ENCODE measurements around the gene DMRTA2. TPM values are rescaled to one million over a fixed set of nuclear protein-coding genes. Genes with fewer than 3 reads are reported as not detected.

The DMRTA2 gene
- total and polyA plus RNA-seq, 2 of the 4 experiments (the other 2 are of a cell fraction), result 0.02 TPM; not detected in 1

DNA sequence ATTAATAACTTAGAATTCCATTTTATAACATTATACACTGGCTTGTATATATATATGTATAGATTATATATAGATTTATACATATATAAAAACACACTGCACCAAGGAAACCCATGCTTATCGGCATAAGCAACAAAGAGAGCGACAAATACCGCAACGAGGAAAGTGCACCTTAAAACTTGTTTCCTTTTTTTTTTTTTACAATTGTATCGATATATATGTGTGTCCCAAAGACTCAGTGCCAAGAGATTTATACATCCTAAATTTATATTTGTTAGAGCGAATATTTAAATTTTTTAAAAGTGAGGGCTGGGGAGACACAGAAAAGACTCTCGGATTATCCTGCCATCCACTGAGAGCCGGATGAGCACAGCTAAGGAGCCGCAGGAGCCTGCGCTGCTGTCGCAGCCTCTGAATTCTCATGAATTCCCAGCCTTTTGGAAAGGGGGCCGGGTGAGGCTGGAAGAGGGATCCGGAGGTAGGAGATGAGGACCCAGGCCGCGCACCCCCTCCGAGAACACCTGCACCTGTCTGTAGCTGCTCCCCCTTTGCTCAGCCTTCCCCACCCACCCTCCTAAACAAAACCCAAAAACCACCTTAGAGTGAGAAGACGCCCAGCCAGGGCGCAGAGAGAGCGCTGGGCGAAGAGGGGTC, 5.2 kb downstream of the DMRTA2 start:
- H2BK120ac ChIP-seq (ENCODE audit: low read depth, low read length), result no peak overlapping the region
- BruUV-seq (replicated peaks), result no TSS peak
- peaks cover 3% of the 10 kb centered on the region; the same call in 1 of the 2 replicates for H3K9me3 ChIP-seq (ENCODE audit: control insufficient read depth, insufficient read depth, low read length)
- no peak overlapping the region for H3K9ac ChIP-seq (ENCODE audit: low read depth, low read length)
- no peaks in the 10 kb centered on the region for H4K20me1 ChIP-seq (ENCODE audit: insufficient read depth, low read length)
- dilution Hi-C loops (cut with HindIII; ENCODE audit: low sequenced_read_pairs, unreplicated experiment), result no loop called here
- no peak overlapping the region for H2AK9ac ChIP-seq (replicated peaks; ENCODE audit: low read depth, low read length, poor library complexity)
- DNase-seq, result no peak
- no peak overlapping the region for H3K14ac ChIP-seq (replicated peaks; ENCODE audit: low read depth, low read length)
- WGBS, 2 experiments (ENCODE audit: extremely low coverage in 2 of 2, insufficient read length in 1 of 2), result 10% methylated on average over 4 of the region's 20 CpGs; no CpG with 5 or more reads in 1 of the 2 experiments
- POLR2A ChIA-PET (ENCODE audit: unreplicated experiment), result interaction anchor here (0.6 kb wide), 1 partner anchor 109 kb away, joined by 5 read pairs; no protein-coding TSS in a partner anchor
- no peak overlapping the region for H2AK5ac ChIP-seq (ENCODE audit: low read depth, low read length)
- ATAC-seq (ENCODE audit: low read depth), result no peak
- H2BK5ac ChIP-seq (ENCODE audit: low read depth, low read length, poor library complexity, severe bottlenecking), result no peak overlapping the region
- in situ Hi-C loops (cut with MboI; ENCODE audit: low sequenced_read_pairs), result no loop called here
- H3K56ac ChIP-seq (ENCODE audit: extremely low read depth, insufficient read depth, low read length), result no peak overlapping the region
- CTCF ChIA-PET, result no interaction called here
- no peaks in the 10 kb centered on the region for H3K36me3 ChIP-seq (ENCODE audit: control insufficient read depth, insufficient read depth, low read length)
- no peak overlapping the region for H2BK15ac ChIP-seq (ENCODE audit: low read depth, low read length)
- intact Hi-C loops (cut with micrococcal nuclease), result no loop called here
- no peak overlapping the region for H3K18ac ChIP-seq (ENCODE audit: low read depth, low read length)
- H3K4me2 ChIP-seq (ENCODE audit: low read depth, low read length), result no peak overlapping the region
- no peak overlapping the region for H3K23ac ChIP-seq (ENCODE audit: low read depth, low read length)
- H2AFZ ChIP-seq (replicated peaks; ENCODE audit: low read length, poor library complexity), result no peak overlapping the region
- no peaks in the 10 kb centered on the region for H3K79me1 ChIP-seq (ENCODE audit: low read depth in 1 of 2, low read length in 2 of 2)
- H4K8ac ChIP-seq (ENCODE audit: low read depth in 2 of 2, low read length in 2 of 2), result no peak overlapping the region
- H3K4me1 ChIP-seq (ENCODE audit: control insufficient read depth, insufficient read depth, low read length), result peaks cover 2% of the 10 kb centered on the region; the same call in 1 of the 2 replicates
- no peaks in the 10 kb centered on the region for H3K9me1 ChIP-seq (ENCODE audit: insufficient read depth, low read length)
- TF ChIP-seq, protein P1, sequence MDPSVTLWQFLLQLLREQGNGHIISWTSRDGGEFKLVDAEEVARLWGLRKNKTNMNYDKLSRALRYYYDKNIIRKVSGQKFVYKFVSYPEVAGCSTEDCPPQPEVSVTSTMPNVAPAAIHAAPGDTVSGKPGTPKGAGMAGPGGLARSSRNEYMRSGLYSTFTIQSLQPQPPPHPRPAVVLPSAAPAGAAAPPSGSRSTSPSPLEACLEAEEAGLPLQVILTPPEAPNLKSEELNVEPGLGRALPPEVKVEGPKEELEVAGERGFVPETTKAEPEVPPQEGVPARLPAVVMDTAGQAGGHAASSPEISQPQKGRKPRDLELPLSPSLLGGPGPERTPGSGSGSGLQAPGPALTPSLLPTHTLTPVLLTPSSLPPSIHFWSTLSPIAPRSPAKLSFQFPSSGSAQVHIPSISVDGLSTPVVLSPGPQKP (IDR thresholded peaks at IDR 0.05; ENCODE audit: borderline replicate concordance, low read depth, low read length), result no peak
- TF ChIP-seq MAFK (IDR thresholded peaks at IDR 0.05; ENCODE audit: low read depth, low read length) (no peak), POLR2A (IDR thresholded peaks at IDR 0.05; ENCODE audit: low read depth, low read length) (no peak), RCOR1 (IDR thresholded peaks at IDR 0.05; ENCODE audit: insufficient replicate concordance, low read length) (no peak), CHD1 (IDR thresholded peaks at IDR 0.05; ENCODE audit: low read depth, low read length) (no peak), BHLHE40 (IDR thresholded peaks at IDR 0.05; ENCODE audit: low read depth, low read length) (no peak), RAD21 (IDR thresholded peaks at IDR 0.05; ENCODE audit: low read length) (no peak), CEBPB (IDR thresholded peaks at IDR 0.05; ENCODE audit: low read depth, low read length) (no peak), RFX5 (IDR thresholded peaks at IDR 0.05; ENCODE audit: low read depth, low read length) (no peak), SMC3 (IDR thresholded peaks at IDR 0.05; ENCODE audit: low read depth, low read length) (no peak), NFE2L2 (IDR thresholded peaks at IDR 0.05; ENCODE audit: low read depth, low read length) (no peak), MAZ (IDR thresholded peaks at IDR 0.05; ENCODE audit: borderline replicate concordance, low read depth, low read length) (no peak)
- TF ChIP-seq, protein P2, sequence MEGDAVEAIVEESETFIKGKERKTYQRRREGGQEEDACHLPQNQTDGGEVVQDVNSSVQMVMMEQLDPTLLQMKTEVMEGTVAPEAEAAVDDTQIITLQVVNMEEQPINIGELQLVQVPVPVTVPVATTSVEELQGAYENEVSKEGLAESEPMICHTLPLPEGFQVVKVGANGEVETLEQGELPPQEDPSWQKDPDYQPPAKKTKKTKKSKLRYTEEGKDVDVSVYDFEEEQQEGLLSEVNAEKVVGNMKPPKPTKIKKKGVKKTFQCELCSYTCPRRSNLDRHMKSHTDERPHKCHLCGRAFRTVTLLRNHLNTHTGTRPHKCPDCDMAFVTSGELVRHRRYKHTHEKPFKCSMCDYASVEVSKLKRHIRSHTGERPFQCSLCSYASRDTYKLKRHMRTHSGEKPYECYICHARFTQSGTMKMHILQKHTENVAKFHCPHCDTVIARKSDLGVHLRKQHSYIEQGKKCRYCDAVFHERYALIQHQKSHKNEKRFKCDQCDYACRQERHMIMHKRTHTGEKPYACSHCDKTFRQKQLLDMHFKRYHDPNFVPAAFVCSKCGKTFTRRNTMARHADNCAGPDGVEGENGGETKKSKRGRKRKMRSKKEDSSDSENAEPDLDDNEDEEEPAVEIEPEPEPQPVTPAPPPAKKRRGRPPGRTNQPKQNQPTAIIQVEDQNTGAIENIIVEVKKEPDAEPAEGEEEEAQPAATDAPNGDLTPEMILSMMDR (conservative IDR thresholded peaks at IDR 0.05; ENCODE audit: low read depth, low read length), result no peak
- TF ChIP-seq, protein P3, sequence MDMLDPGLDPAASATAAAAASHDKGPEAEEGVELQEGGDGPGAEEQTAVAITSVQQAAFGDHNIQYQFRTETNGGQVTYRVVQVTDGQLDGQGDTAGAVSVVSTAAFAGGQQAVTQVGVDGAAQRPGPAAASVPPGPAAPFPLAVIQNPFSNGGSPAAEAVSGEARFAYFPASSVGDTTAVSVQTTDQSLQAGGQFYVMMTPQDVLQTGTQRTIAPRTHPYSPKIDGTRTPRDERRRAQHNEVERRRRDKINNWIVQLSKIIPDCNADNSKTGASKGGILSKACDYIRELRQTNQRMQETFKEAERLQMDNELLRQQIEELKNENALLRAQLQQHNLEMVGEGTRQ (IDR thresholded peaks at IDR 0.05; ENCODE audit: low read depth, low read length), result no peak
- H4K91ac ChIP-seq (ENCODE audit: insufficient read depth, low read depth, low read length), result no peak overlapping the region
- H3K4ac ChIP-seq (ENCODE audit: low read depth, low read length), result no peak overlapping the region
- no peak overlapping the region for H3K27ac ChIP-seq (ENCODE audit: insufficient read depth, low read length)
- no peak overlapping the region for H3K4me3 ChIP-seq (ENCODE audit: insufficient read depth, low read depth, low read length)
- no peak overlapping the region for H4K5ac ChIP-seq (ENCODE audit: low read depth, low read length)
- no peak overlapping the region for H2BK20ac ChIP-seq (ENCODE audit: low read depth, low read length)
- peaks cover 95% of the 10 kb centered on the region for H3K27me3 ChIP-seq (ENCODE audit: control insufficient read depth, insufficient read depth, low read length)

All from IMR-90 (cell line).